GM21717 (cell line): ENCODE results near the gene TUBAL3.

Source experiments
- ATAC-seq: cut with Tn5 transposase; IDR thresholded peaks from one replicate; pipeline ENCODE4 v1.9.1; 2021; ENCODE audit warnings: mild to moderate bottlenecking, moderate library complexity; ENCODE audit not compliant: unreplicated experiment

TUBAL3 gene

DNA sequence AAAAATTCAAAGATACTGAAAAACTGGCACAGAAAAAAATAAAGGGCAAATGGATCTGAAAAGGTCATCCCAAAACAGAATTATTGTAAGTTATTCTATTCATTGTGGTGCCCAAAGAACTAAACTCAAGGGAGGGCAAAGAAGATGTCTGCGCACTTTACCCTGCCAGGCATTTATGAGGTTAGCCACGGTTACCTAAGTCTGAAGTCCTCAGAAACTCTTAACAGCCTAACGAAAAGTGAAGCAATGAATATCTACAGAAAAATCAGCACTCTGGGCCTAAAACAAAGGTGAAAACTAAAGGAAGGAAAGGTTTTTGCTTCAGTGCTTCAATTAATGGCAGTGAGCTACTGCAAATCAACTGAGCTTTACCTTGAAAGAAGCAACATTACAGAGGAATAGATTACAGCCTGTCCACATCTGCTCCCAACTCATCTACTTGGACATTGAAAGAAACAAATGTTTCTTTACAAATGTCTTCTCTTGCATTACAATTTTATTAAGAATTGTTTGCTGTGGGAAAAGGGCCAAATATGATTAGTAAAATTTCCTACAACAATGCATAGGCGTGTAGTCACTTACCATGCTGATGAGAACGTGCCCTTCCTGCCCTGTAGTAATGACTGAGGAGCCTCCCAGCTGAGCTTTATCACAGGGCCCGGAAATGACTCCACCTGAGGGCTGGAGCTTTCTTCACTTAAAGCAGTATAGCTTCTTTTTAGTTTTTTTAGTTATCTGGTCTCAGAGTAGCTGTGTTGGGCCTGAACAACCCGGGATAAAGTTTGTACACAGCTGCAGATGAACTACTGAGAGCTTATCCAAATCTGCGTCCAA lies at the start of gene TUBAL3:
TSS of gene TUBAL3 (minus strand) at position 621 of the 834 bp plus-strand sequence. CDS start at position 585, 36 bp downstream.
- ATAC-seq, result no peak

DNA sequence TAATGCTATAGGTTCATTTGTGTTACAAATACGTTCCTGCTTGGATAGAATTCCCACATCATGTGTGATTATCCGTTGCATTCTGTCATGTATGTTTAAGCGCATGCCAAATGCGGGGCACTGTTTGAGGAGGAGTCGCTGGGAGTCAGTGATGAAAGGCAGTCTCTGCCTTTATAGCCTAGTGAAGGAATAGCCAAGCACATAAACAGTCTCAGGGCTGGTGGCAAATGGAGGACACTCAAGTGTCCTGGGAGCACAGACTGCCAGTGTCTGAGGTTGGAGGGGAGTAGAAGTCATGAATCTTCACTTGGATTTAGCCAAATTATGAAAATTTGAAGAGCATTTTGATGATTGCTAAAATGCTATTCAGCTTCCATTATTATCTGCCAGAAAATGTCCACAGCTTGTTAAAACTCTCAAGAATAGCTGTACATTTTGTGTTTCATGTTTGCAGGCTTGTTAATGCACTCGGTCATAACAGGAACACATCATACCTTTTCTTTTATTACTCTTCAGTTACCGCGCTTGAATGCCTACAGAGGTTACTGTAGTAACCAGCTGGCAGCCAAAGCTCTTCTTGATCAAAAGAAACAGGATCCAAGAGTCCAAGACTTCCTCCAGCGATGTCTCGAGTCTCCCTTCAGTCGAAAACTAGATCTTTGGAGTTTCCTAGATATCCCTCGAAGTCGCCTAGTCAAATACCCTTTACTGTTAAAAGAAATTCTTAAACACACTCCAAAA lies 49.3 kb upstream of the TUBAL3 start:
- no peak for ATAC-seq

DNA sequence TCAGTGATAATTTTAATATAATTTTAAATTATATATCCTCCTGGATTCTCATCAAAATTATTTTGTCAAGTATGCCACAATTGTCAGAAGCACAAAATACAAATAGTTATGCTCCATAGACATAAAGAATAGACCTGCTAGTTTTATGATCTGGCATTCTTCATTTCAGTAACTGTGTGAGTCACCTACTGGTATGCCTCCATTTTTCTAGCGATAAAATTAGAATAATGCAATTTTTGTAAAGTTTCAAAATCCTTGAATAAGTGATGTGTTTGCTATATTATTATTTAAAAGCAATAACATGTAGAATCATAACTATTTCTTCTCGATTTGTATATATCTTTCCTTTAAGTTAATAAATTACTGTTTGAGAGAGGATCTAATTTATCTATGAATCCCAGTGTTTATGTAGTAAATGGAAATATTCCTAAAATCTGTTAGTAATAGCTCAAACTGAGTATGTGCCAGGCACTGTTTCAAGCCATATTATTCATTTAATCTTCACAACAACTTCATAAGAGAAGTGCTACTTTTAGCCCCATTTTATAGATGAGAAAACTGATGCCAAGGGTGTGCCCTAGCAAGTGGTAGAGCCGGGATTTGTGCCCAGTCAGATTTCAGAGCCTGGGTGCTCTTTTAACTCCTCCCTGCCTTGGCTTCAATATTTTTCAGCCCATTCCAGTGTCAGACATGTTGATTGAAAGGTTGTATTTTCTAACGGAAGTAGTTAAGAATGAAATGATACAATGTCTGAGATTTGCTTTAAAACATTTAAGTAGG lies 46.2 kb upstream of the TUBAL3 start:
- no peak for ATAC-seq

DNA sequence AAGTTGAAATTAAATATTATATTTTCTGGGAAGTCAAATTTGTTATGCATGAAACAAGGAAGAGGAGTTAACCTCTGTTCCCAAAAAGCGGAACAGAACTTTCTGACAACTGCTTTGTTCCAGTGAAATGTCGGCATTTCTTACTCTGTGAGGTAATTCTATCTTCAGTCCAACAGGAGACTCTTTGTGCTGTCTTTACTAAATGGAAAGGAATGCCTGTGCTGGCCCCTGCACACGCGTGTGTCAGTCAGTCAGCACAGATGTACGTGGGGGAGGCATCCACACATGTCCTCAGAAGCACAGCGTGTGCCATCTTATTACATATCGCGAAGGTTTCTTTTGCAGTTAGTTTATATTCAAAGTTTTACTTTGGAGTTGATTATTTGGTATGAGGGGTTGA lies 45.2 kb upstream of the TUBAL3 start:
- ATAC-seq, result no peak

DNA sequence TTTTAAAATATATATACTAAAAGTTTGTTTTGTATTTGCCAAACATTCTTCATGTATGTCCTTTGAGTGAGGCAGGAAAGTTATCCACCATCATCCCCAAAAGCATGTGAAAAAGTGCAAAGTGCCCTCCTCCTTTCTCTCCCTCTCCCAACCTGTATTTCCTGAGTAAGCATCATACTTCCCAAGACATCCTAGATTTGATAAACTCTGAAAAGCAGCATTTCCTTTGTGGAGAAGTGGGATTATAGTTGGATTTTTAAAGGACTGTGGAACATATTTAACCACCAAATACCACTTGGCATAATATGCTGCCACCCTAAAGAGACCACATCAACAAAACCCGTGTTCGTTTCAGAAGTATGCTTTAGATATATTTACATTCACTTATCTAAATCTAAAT lies 44.6 kb upstream of the TUBAL3 start:
- no peak for ATAC-seq

DNA sequence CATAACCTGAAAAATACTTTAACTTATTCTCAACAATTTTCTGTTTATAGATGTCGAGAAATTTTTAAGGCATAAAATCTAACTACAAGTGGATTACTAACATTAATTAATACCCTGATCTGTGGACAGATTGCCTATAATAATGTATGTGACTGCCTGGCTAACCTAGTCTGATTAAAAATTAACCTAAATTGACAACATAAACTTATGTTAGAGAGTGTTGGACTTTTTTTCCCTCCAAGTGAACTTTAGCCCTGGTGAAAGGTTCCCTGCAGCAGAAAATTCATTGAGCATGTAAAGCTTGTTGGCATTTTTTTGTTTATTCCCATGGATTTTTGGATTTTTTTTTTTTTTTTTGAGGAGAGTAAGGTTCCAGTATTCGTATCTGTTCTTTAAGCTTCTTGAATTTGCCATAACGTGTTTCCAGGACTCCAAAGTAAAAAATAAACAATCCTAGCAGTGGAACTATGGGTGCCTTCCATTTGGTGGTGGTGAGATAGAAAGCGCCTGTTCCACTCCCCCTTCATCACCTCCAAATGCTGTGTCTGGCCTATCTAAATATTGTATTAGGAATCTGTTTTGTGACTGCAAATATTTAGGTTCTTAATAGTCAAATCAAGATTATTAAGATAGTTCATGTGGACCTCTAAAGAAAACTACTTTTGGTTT lies 43.8 kb upstream of the TUBAL3 start:
- ATAC-seq, result no peak

DNA sequence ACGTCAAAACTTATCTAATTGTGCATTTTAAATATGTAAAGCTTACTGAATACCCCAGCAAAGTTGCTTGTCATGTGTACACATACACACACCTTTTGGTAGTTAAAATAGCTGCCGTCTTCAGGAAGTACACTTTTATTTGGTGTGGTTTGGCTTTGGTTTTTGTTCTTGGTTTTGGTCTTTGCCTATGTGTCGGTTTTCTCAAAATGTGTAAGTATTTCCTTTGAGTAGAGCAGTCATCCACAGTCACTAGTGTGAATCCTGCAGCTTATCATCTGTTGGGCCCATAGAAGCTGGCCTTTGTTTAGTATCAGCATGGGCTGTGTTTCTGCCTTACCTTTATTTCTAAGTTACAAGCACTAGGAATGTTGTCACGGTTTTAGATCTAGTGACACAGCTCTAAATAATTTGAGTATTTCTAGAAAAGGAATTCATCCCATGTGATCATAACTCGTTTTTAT lies 43.0 kb upstream of the TUBAL3 start:
- ATAC-seq, result peak; percentile 64

DNA sequence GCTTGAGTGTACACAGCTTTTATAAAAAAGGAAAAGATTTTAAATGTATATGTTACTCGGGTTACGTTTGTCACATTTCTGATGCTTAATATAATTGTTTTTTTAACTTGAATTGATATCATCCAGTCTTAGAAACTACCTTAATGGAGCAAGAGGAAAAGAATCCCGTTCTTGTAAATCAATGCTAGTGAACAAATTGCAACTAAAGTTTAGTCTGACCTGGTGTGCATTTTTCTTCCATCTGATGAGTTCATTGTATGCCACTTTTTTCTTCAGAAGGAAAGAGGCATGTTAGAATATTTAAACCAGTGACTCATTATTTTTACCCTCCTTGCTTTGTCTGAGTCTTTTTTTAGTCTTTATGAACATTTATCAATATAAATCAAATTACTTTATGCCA lies 42.4 kb upstream of the TUBAL3 start:
- ATAC-seq, result no peak

DNA sequence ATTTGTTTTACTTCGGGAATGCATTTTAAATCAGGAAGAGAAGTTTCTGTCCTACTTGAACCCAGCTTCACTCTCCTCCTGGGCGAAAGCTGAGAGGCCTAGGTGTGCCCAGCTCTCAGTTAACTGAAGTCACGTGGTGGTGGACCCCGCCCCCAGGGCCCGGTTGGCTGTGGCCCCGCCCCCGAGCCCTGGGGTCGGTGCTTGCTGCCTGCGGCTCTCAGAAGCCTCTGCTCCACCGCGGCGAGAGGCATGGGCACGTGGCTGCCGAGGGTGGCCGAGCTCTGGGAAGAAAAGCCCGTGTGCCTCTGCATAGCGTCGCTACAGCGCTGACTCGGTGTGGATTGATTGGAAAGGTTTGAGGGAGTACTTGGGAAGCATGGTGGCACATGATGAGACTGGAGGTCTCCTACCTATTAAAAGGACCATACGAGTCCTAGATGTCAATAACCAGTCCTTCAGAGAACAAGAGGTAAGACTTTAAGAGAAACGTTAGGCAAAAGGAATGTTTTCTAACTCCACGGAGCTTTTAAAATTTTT lies 41.8 kb upstream of the TUBAL3 start:
- ATAC-seq, result peak; percentile 39

DNA sequence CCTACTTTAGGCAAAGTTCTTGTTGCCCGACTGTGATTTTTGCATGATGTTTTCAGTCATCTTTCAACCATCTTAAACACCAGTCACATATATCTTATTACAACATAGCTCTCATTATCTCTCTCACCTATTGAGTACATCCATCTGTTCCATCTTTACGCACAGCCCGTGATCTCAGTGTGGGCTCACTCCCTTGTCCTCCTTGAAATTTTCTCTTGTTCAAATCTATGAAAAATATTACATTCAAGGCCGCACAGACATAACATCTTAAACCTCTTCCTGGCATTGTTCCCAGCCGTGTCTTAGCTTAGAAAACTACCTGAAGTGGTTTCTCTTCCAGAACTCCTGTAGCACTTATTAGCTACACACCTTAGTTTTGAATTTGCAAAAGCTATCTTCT lies 40.4 kb upstream of the TUBAL3 start:
- no peak for ATAC-seq

DNA sequence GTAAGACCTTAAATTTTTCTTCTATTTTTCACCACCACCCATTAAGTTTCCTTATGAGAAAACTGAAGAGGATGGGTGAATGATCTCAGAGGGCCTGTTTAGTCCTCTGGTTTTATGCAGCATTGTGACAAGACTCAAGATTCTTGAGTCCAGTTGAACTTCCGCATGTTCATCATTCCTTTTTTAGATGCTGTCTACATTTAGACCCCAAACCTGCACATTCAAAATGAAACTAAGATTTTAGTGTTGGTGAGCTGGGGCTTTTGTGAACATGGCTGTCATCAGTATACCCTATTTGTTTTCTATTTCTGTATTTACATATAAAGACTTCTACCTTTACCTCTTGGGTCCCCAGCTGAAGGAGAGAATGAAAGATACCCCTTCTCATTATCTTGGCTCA lies 38.8 kb upstream of the TUBAL3 start:
- ATAC-seq, result peak; percentile 76

DNA sequence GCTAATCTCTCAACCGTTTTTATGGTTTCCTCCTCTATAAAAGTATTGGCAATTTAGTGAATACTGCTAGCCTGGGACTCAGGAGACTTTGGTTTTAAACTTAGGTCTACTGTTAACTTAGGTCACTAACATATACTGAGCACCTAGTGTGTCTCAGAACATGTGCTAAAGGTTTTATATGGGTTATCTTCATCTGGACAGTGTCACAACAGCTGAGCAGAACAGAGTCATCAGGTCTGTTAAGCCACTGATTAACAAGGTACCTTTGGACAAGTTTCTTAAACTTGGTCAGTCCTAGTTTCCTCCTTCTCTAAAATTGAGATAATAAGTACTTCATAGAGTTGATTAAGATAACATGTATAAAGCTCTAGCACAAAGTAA lies 38.4 kb upstream of the TUBAL3 start:
- ATAC-seq, result peak; percentile 24

DNA sequence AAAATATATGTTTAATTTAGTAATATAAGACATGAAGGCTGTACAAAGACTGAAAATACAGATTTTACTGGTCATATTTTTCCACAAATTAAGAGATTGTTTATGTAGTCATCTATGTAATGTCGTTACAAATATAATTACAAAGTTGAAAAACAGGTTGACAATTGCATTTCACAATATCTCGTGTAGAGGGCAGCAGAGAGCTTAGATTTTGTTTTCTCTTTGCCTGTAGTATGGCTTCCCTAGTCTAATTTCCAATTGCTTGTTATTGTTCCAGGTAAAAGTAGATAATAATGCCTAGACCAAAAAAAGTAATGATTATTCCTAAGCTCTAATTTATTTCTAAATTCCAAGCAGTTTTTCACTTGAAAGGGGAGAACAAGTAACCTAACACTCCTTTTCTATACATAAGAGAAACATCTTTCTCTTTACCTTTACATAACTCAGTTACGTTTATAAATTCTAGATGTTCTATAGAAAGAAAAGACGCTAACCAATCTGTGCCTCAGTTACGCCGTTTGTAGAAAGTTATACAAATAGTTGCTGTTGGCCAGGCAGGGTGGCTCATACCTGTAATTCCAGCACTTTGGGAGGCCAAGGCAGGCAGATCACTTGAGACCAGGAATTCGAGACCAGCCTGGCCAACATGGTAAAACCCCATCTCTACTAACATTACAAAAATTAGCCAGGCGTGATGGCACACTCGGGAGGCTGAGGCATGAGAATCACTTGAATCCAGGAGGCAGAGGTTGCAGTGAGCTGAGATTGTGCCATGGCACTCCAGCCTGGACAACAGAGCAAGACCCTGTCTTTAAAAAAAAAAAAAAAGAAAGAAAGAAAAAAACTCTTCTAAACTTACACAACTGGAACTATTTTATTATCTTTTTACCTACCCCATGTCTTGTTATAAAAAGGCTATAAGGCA lies 37.7 kb upstream of the TUBAL3 start:
- ATAC-seq, result no peak

DNA sequence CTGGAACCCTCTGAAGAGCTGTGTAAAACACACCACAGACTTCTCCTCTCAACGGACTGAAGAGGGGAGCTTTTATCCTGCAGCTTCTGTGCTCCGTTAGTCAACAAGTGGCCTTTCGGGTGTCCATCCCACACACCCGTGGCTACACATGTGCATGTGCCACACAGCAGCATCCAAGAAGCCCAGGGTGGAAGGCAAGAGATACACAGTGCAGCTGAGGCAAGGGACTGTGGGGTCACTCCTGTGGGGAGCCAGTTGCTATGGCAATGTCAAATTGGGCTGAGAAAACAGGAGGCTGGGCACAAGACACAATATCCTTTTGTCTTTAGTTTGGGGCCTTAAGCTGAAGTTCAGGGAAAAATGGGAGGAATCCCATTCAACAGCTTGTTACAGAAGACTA lies 36.5 kb upstream of the TUBAL3 start:
- ATAC-seq, result no peak

DNA sequence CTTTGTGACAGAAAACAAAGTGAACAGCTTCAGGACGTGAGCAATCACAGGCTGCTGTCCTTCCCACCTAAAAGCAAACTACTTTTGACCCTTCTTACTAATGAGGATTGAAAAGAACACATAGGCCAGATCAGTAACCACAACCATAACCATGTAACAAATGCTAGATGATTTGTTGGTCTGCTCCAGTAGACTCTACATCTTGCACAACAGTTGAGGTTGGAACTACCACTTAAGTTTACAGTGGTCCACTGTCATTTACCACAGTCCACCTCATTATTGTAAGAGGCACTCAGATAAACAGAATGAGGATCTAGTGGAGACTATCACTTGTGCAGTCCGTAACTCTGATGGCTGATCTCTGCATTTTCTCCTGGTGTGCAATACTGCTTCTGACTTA lies 35.6 kb upstream of the TUBAL3 start:
- ATAC-seq, result no peak

DNA sequence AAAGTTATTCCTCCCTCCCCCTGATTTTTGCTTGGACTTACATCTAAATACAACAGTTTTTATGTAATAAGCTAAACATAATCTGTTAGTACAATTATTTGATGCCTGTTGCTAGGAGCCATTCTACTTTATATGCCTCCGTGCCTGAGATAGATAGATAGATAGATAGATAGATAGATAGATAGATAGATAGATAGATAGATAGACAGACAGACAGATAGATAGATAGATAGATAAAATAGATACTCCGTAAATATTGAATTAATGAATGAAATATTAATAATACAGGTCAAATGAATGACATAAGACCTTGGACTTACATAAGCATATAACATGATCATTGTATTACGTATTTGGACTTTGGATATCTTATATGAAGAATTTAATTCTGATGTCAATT lies 30.7 kb upstream of the TUBAL3 start:
- ATAC-seq, result no peak

DNA sequence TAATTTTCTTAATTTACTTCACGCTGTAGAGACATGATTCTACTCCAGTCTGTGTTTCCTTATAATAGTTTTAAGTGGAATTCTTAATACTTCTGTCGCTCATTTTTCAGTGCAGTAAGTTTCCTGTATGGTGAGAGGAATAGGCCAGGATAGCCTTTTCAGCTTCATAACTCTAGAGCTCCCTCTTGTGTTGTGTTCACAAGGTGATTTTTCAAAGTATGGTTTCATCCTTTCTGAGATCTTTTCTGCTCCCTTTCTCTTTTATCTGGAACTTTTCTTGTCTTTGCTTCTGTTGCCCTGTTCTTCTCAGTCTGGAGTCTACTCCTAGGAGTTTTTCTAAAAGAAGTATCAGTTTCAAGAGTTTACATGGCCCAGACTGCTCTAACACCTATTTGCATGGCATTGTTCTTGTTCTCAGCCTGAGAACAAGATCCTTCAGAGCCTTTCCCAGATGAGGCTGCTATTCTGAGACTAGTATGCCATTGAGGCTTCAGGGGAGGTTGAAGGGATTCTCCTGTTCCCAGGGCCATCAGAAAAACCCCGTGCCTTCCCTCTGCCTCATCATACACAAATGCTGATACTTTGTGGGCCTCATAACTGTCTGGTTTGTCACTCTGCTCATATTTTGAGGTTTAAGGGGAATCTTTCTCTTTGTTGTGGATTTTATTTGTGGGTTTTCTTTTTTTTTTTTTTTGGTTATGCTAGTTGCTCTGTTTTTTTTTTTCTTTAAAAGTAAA lies 29.6 kb upstream of the TUBAL3 start:
- no peak for ATAC-seq

DNA sequence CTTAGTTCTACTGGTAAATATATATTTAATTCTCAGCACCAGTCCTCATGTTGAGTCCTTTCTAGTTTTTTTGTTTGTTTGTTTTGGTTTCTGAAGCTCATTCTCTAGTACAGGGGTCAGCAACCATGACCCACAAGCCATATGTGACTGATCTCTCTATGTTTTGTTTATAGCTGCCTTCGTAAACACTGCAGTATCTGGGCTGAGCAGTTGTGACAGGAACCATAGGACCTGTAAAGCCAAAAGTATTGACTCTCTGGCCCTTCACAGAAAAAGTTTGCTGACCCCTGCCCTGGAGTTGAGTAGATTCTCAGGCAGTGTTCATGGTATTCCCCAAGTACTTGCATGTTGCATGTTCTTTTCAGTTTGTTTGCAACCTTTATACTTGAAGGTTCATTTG lies 28.6 kb upstream of the TUBAL3 start:
- no peak for ATAC-seq

DNA sequence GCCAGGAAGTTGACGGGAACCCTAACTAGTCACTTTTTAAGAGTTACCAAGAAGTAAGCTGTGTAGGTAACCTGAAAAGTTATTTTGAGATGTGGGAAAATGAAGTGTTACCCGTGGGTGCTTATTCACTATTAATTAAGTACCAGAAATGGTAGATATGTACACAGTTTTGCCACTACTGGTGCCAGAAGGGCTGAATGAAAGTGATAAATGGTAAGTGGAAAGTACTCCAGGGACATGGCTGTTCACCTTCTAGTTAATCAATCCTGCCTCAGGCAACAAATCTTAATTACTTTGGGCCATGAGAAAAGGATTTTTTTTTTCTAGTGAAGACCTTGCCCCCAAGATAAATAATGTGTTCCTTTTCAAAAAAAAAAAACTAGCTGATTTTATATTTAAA lies 23.5 kb upstream of the TUBAL3 start:
- no peak for ATAC-seq
